ENCODE results near the gene GNG7.
A peak's percentile ranks its signal among the peaks of the same experiment; 100 is the strongest.

The GNG7 gene

DNA sequence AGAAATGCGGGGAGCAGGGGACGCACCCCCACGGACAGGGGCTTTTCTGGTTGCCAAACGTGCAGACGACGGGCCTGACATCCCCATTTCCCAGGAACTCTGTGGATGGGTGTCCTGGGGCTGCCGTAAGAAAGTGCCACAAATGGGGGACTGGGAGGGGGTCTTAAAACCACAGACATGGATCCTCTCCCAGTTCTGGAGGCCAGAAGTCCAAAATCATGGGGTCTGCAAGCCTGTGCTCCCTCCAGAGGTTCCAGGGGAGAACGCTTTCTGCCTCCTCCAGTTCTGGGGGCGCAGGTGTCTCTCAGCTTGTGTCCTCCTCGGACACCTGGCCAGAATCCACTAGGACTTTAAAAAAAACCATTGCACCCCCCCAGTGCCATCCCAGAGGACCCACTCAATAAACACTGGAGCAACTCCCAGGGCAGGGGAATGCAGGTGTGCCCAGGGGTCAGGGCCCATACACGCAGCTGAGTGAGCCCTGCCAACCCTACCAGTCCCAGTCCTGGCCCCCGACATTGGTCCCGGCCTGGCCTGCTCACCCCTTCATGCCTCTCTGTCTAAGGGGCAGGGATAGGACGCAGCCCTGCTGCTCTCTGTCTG, 122.7 kb downstream of the GNG7 start:
- no peaks in the 10 kb centered on the region for H3K36me3 ChIP-seq (ENCODE audit: insufficient read depth, low read length)
- no peak overlapping the region for H3K4me3 ChIP-seq
- H3K9ac ChIP-seq (ENCODE audit: insufficient read length): no peak overlapping the region
- no peaks in the 10 kb centered on the region for H3K9me3 ChIP-seq (ENCODE audit: low read depth, low read length)
- no peak for DNase-seq (ENCODE audit: low read depth, low spot score)
- no peak overlapping the region for H3K27ac ChIP-seq
- TF ChIP-seq EZH2 (IDR thresholded peaks at IDR 0.05): no peak
- no peak for TF ChIP-seq FOXP2 (optimal IDR thresholded peaks at IDR 0.05; ENCODE audit: control extremely low read depth, extremely low read length, insufficient read depth)
- no peak for TF ChIP-seq POLR2AphosphoS5 (IDR thresholded peaks at IDR 0.05; ENCODE audit: borderline replicate concordance, low read depth, low read length)

- no peaks in the 10 kb centered on the region for H3K9me3 ChIP-seq (ENCODE audit: low read depth, low read length)
- no peaks in the 10 kb centered on the region for H3K36me3 ChIP-seq (ENCODE audit: insufficient read depth, low read length)
- DNase-seq (ENCODE audit: low read depth, low spot score): no peak
- H3K27ac ChIP-seq: no peak overlapping the region
- TF ChIP-seq POLR2AphosphoS5 (IDR thresholded peaks at IDR 0.05; ENCODE audit: borderline replicate concordance, low read depth, low read length): no peak
- no peak for TF ChIP-seq FOXP2 (optimal IDR thresholded peaks at IDR 0.05; ENCODE audit: control extremely low read depth, extremely low read length, insufficient read depth)
- TF ChIP-seq EZH2 (IDR thresholded peaks at IDR 0.05): no peak
- H3K4me3 ChIP-seq: peak overlapping the region; percentile 51
- H3K9ac ChIP-seq (ENCODE audit: insufficient read length): no peak overlapping the region
Measured at GRCh38 chr19:2578901-2579677, 123.4 kb downstream of the GNG7 start.

DNA sequence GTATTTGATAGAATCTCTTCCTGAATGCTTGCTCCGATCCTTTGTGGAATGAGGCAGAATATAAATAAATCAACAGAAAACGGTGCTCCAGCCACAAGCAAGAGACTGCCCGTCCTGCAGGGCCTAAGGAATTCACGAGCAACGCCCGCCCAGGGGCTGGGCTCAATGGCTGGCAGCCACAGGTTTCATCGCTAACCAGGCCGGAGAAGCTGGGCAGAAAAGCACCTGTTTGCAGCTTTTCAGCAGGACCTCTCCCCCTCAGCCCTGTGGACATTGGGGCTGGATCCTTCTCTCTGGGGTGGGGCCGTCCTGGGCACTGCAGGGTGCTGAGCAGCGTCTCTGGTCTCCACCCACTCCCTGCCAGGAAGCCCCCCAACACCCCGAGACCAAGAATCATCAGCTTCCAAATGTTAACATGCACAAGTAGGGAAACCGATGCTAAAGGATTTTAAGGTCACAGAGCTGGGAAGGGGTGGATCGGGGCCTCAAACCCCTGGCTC, 124.1 kb downstream of the GNG7 start:
- DNase-seq (ENCODE audit: low read depth, low spot score): no peak
- Histone ChIP-seq H3K36me3 (ENCODE audit: insufficient read depth, low read length) (no peaks in the 10 kb centered on the region), H3K9ac (ENCODE audit: insufficient read length) (no peak overlapping the region), H3K27ac (no peak overlapping the region), H3K9me3 (ENCODE audit: low read depth, low read length) (no peaks in the 10 kb centered on the region), H3K4me3 (peak overlapping the region; percentile 51; the same call in 1 of the 2 replicates)
- TF ChIP-seq FOXP2 (optimal IDR thresholded peaks at IDR 0.05; ENCODE audit: control extremely low read depth, extremely low read length, insufficient read depth) (no peak), EZH2 (IDR thresholded peaks at IDR 0.05) (no peak), POLR2AphosphoS5 (IDR thresholded peaks at IDR 0.05; ENCODE audit: borderline replicate concordance, low read depth, low read length) (no peak)

DNA sequence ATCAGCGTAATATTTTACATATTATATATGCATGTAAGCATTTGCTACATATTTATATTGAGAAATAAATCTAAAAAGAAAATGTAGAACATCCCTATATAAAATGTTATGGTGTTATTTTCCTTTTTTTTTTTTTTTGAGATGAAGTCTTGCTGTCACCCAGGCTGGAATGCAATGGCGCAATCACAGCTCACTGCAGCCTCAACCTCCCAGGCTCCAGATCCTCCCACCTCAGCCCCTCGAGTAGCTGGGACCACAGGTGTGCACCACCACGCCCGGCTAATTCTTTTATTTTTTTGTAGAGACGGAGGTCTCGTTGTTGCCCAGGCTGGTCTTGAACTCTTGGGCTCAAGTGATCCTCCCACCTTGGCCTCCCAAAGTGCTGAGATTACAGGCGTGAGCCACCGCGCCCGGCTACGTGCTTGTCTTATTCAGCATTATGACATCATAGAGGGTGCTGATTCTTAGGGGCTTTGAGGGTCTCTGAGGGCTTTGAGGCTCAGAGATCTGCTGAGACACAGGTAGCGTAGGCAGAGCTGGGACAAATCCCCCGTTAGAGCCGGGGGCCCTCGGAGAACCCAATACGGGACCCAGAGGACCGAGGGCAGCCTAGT, 124.7 kb downstream of the GNG7 start:
- H3K36me3 ChIP-seq (ENCODE audit: insufficient read depth, low read length): no peaks in the 10 kb centered on the region
- H3K27ac ChIP-seq: no peak overlapping the region
- TF ChIP-seq EZH2 (IDR thresholded peaks at IDR 0.05): no peak
- no peak for TF ChIP-seq FOXP2 (optimal IDR thresholded peaks at IDR 0.05; ENCODE audit: control extremely low read depth, extremely low read length, insufficient read depth)
- no peak for TF ChIP-seq POLR2AphosphoS5 (IDR thresholded peaks at IDR 0.05; ENCODE audit: borderline replicate concordance, low read depth, low read length)
- H3K9ac ChIP-seq (ENCODE audit: insufficient read length): no peak overlapping the region
- no peak overlapping the region for H3K4me3 ChIP-seq
- no peak for DNase-seq (ENCODE audit: low read depth, low spot score)
- H3K9me3 ChIP-seq (ENCODE audit: low read depth, low read length): no peaks in the 10 kb centered on the region

- Histone ChIP-seq H3K36me3 (ENCODE audit: insufficient read depth, low read length) (no peaks in the 10 kb centered on the region), H3K9ac (ENCODE audit: insufficient read length) (no peak overlapping the region), H3K27ac (no peak overlapping the region), H3K9me3 (ENCODE audit: low read depth, low read length) (no peaks in the 10 kb centered on the region), H3K4me3 (no peak overlapping the region)
- no peak for DNase-seq (ENCODE audit: low read depth, low spot score)
- TF ChIP-seq FOXP2 (optimal IDR thresholded peaks at IDR 0.05; ENCODE audit: control extremely low read depth, extremely low read length, insufficient read depth) (no peak), POLR2AphosphoS5 (IDR thresholded peaks at IDR 0.05; ENCODE audit: borderline replicate concordance, low read depth, low read length) (no peak), EZH2 (IDR thresholded peaks at IDR 0.05) (no peak)
Measured at GRCh38 chr19:2575734-2576481, 126.6 kb downstream of the GNG7 start.

GRCh38 chr19:2574971-2575630, 127.4 kb downstream of the GNG7 start:
- Histone ChIP-seq H3K4me3 (no peak overlapping the region), H3K9me3 (ENCODE audit: low read depth, low read length) (no peaks in the 10 kb centered on the region), H3K36me3 (ENCODE audit: insufficient read depth, low read length) (no peaks in the 10 kb centered on the region), H3K9ac (ENCODE audit: insufficient read length) (no peak overlapping the region), H3K27ac (no peak overlapping the region)
- DNase-seq (ENCODE audit: low read depth, low spot score): no peak
- TF ChIP-seq FOXP2 (optimal IDR thresholded peaks at IDR 0.05; ENCODE audit: control extremely low read depth, extremely low read length, insufficient read depth): no peak
- TF ChIP-seq EZH2 (IDR thresholded peaks at IDR 0.05): no peak
- no peak for TF ChIP-seq POLR2AphosphoS5 (IDR thresholded peaks at IDR 0.05; ENCODE audit: borderline replicate concordance, low read depth, low read length)

- no peak overlapping the region for H3K27ac ChIP-seq
- no peak overlapping the region for H3K9ac ChIP-seq (ENCODE audit: insufficient read length)
Measured at GRCh38 chr19:2574478-2574931, 128.0 kb downstream of the GNG7 start.

More at GRCh38 chr19:2574478-2574931, 128.0 kb downstream of the GNG7 start:
- TF ChIP-seq FOXP2 (optimal IDR thresholded peaks at IDR 0.05; ENCODE audit: control extremely low read depth, extremely low read length, insufficient read depth) (no peak), EZH2 (IDR thresholded peaks at IDR 0.05) (no peak), POLR2AphosphoS5 (IDR thresholded peaks at IDR 0.05; ENCODE audit: borderline replicate concordance, low read depth, low read length) (no peak)
- H3K36me3 ChIP-seq (ENCODE audit: insufficient read depth, low read length): no peaks in the 10 kb centered on the region
- no peak overlapping the region for H3K4me3 ChIP-seq
- DNase-seq (ENCODE audit: low read depth, low spot score): no peak
- H3K9me3 ChIP-seq (ENCODE audit: low read depth, low read length): no peaks in the 10 kb centered on the region
